Right cardiac atrium (tissue), 5 donors: ENCODE results near the gene FAF1. TPM values are rescaled to one million over a fixed set of nuclear protein-coding genes. Genes with fewer than 3 reads are reported as not detected.

ENCODE experiments used
- ATAC-seq, 2 donors: fragments of 200-7000 bp; cut with Tn5 transposase; one replicate each; pipeline versions ENCODE4 v1.8.0 to v1.9.1; 2020; ENCODE audit warnings: moderate library complexity in 2 of 2, mild to moderate bottlenecking in 1 of 2
- DNase-seq, 3 donors: peaks; one replicate each; pipeline ENCODE4 v3.0.0-alpha.2; 2020
- H3K27ac ChIP-seq: one replicate; pipeline ENCODE4 v1.5.1; 2013; ENCODE audit warnings: mild to moderate bottlenecking, low read length, control low read depth, moderate library complexity
- H3K27me3 ChIP-seq: one replicate; pipeline ENCODE4 v1.6.1; 2013; ENCODE audit not compliant: control insufficient read depth, insufficient read depth
- H3K4me1 ChIP-seq: one replicate; pipeline ENCODE4 v1.6.1; 2013; ENCODE audit warnings: low read length; ENCODE audit not compliant: control insufficient read depth, insufficient read depth
- H3K4me3 ChIP-seq: one replicate; pipeline ENCODE4 v1.5.1; 2013; ENCODE audit warnings: low read length, control low read depth
- H3K9me3 ChIP-seq: one replicate; pipeline ENCODE4 v1.6.1; 2013; ENCODE audit warnings: low read length; ENCODE audit not compliant: control insufficient read depth
- WGBS: extraction: QIAGEN DNeasy Blood & Tissue Kit; methylation state at CpG from one replicate; pipeline ENCODE4 v1.1.7; 2013; 5-methylcytosine and 5-hydroxymethylcytosine counted together
- intact Hi-C, 4 donors: fragments of 100-400 bp; cut with DNase I; formaldehyde crosslinking; loops; one replicate each; pipeline versions ENCODE4 v1.11.0 to v1.14.0; 2022 to 2023
- polyA plus RNA-seq: library from polyadenylated mRNA; stranded (reverse); fragments of 200-250 nt; gene quantifications from one replicate; pipeline ENCODE4 v1.2.3, GENCODE V29; 2013
- total RNA-seq, 4 donors: library from RNA; stranded (reverse); fragmentation: NEBNext Ultra II Directional; extraction: Animal tissue kit (Norgen Biotek cat#: 25700); gene quantifications; one replicate each; pipeline ENCODE4 v1.2.1, GENCODE V29; 2021
- donor health status: healthy with polysubstance abuse.
- donor health status: DM: no; HTN: yes; CAD: no.
- donor health status: DM: no; HTN: no; CAD: no.
- donor health status: DM: no; HTN: yes; CAD: no; lungs with severe emphysema.
- donor health status: DM: yes; HTN: yes; CAD: no.

Gene FAF1
- total and polyA plus RNA-seq, 5 donors, result 52.3 to 90.0 (median 74.7) TPM

GRCh38 chr1:50420689-50421365 is 539.2 kb downstream of the FAF1 start:
- H3K27ac ChIP-seq, result no peak overlapping the region
- DNase-seq (no peak), ATAC-seq (no peak)
- intact Hi-C loops, result no loop called here
- H3K9me3 ChIP-seq, result no peaks in the 10 kb centered on the region
- H3K4me3 ChIP-seq, result no peak overlapping the region
- peaks cover 6% of the 10 kb centered on the region for H3K4me1 ChIP-seq
- 2% methylated on average over 69 of the region's 69 CpGs for WGBS
- H3K27me3 ChIP-seq, result no peaks in the 10 kb centered on the region

GRCh38 chr1:50419907-50420677 is 540.0 kb downstream of the FAF1 start:
- DNase-seq (no peak), ATAC-seq (no peak)
- H3K4me3 ChIP-seq, result no peak overlapping the region
- no peaks in the 10 kb centered on the region for H3K27me3 ChIP-seq
- WGBS, result 8% methylated on average over 21 of the region's 21 CpGs
- peaks cover 6% of the 10 kb centered on the region for H3K4me1 ChIP-seq
- H3K9me3 ChIP-seq, result no peaks in the 10 kb centered on the region
- intact Hi-C loops, result no loop called here
- no peak overlapping the region for H3K27ac ChIP-seq

- WGBS, result 2% methylated on average over 60 of the region's 60 CpGs
- ATAC-seq, result no peak
- peak overlapping the region; percentile 55 for H3K4me3 ChIP-seq
- H3K27ac ChIP-seq, result no peak overlapping the region
- intact Hi-C loops, result no loop called here
- H3K4me1 ChIP-seq, result peaks cover 6% of the 10 kb centered on the region
- no peaks in the 10 kb centered on the region for H3K27me3 ChIP-seq
- no peaks in the 10 kb centered on the region for H3K9me3 ChIP-seq
- DNase-seq, result no peak
These were observed 540.7 kb downstream of the FAF1 start for GRCh38 chr1:50419192-50419906.

- DNase-seq (peak in 1 of 3 donors; percentile 50), ATAC-seq (peak in 1 of 2 donors; percentile 32)
- H3K27me3 ChIP-seq, result no peaks in the 10 kb centered on the region
- H3K27ac ChIP-seq, result no peak overlapping the region
- intact Hi-C loops, result no loop called here
- peak overlapping the region; percentile 55 for H3K4me3 ChIP-seq
- H3K9me3 ChIP-seq, result no peaks in the 10 kb centered on the region
- H3K4me1 ChIP-seq, result peaks cover 6% of the 10 kb centered on the region
- 1% methylated on average over 64 of the region's 64 CpGs for WGBS
These were observed 541.4 kb downstream of the FAF1 start for GRCh38 chr1:50418600-50419109.

GRCh38 chr1:50417946-50418599 is 542.0 kb downstream of the FAF1 start:
- Histone ChIP-seq H3K4me1 (peaks cover 6% of the 10 kb centered on the region), H3K4me3 (peak overlapping the region; percentile 55), H3K27me3 (no peaks in the 10 kb centered on the region), H3K9me3 (no peaks in the 10 kb centered on the region), H3K27ac (no peak overlapping the region)
- ATAC-seq, result no peak
- 10% methylated on average over 20 of the region's 20 CpGs for WGBS
- intact Hi-C loops, result no loop called here
- no peak for DNase-seq

GRCh38 chr1:50417507-50417906 is 542.6 kb downstream of the FAF1 start:
- 8% methylated on average over 23 of the region's 23 CpGs for WGBS
- Histone ChIP-seq H3K9me3 (no peaks in the 10 kb centered on the region), H3K27ac (no peak overlapping the region), H3K27me3 (no peaks in the 10 kb centered on the region), H3K4me3 (no peak overlapping the region), H3K4me1 (peaks cover 4% of the 10 kb centered on the region)
- DNase-seq, result no peak
- no peak for ATAC-seq
- intact Hi-C loops, result no loop called here

GRCh38 chr1:50416553-50417453 is 543.3 kb downstream of the FAF1 start:
- Histone ChIP-seq H3K4me3 (no peak overlapping the region), H3K4me1 (peaks cover 4% of the 10 kb centered on the region), H3K27me3 (no peaks in the 10 kb centered on the region), H3K9me3 (no peaks in the 10 kb centered on the region), H3K27ac (no peak overlapping the region)
- intact Hi-C loops, result no loop called here
- 3% methylated on average over 46 of the region's 46 CpGs for WGBS
- DNase-seq (no peak), ATAC-seq (no peak)

GRCh38 chr1:50416150-50416527 is 543.9 kb downstream of the FAF1 start:
- H3K4me3 ChIP-seq, result no peak overlapping the region
- H3K4me1 ChIP-seq, result peaks cover 4% of the 10 kb centered on the region
- H3K27me3 ChIP-seq, result no peaks in the 10 kb centered on the region
- H3K27ac ChIP-seq, result no peak overlapping the region
- no peaks in the 10 kb centered on the region for H3K9me3 ChIP-seq
- ATAC-seq (no peak), DNase-seq (no peak)
- intact Hi-C loops, result no loop called here
- 2% methylated on average over 25 of the region's 25 CpGs for WGBS

GRCh38 chr1:50415235-50416149 is 544.6 kb downstream of the FAF1 start:
- peaks cover 4% of the 10 kb centered on the region for H3K27me3 ChIP-seq
- intact Hi-C loops, result no loop called here
- H3K4me1 ChIP-seq, result no peaks in the 10 kb centered on the region
- 3% methylated on average over 56 of the region's 56 CpGs for WGBS
- H3K9me3 ChIP-seq, result no peaks in the 10 kb centered on the region
- ATAC-seq (no peak), DNase-seq (no peak)
- H3K27ac ChIP-seq, result no peak overlapping the region
- no peak overlapping the region for H3K4me3 ChIP-seq
